ENCODE results near the gene FSTL4. TPM values are rescaled to one million over a fixed set of nuclear protein-coding genes. Genes with fewer than 3 reads are reported as not detected.

Gene FSTL4
- total RNA-seq, 2 donors from 2014 or later, result not detected

DNA sequence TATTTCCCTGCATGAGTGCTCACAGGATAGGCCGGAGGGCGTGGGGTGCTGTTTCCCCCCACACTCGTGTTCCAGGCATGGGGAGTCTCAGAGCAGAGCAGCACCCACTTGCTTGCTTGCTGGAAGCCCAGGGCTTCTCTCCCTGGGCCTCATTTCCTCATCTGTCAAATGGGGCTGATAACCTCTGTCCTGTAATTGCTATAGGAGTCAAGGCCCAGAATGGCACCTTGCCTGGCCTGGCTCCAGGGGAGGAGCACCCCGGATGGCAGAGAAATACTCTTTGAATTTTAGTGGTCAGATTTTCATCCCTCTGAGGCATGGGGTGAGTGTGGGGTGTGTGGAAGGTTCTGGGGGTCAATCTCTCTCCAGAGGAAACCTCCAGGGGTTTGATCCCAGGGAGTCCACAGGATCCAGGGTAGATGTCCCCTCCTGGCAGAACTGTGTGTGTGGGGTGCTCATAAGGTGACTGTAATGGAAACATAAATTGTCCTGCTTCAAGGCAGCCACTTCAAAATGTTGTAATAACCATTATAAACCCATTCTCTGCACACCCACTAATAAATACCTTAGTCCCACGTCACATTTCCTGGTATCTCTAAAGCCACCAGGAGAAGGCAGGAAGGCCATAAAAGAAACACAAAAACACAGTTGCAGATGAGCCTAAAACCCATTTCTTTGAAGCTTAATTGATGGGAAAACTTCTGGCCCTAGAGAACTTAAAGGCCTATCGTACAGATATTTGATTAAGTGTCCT is 272.2 kb downstream of the FSTL4 start:
- Histone ChIP-seq H3K27me3 (no peaks in the 10 kb centered on the region), H3K9me3 (no peaks in the 10 kb centered on the region), H3K27ac (no peak overlapping the region), H3K4me1 (no peaks in the 10 kb centered on the region), H3K4me3 (no peak overlapping the region), H3K36me3 (no peaks in the 10 kb centered on the region)
- DNase-seq (ENCODE audit: low spot score), result no peak
- TF ChIP-seq, protein P1, sequence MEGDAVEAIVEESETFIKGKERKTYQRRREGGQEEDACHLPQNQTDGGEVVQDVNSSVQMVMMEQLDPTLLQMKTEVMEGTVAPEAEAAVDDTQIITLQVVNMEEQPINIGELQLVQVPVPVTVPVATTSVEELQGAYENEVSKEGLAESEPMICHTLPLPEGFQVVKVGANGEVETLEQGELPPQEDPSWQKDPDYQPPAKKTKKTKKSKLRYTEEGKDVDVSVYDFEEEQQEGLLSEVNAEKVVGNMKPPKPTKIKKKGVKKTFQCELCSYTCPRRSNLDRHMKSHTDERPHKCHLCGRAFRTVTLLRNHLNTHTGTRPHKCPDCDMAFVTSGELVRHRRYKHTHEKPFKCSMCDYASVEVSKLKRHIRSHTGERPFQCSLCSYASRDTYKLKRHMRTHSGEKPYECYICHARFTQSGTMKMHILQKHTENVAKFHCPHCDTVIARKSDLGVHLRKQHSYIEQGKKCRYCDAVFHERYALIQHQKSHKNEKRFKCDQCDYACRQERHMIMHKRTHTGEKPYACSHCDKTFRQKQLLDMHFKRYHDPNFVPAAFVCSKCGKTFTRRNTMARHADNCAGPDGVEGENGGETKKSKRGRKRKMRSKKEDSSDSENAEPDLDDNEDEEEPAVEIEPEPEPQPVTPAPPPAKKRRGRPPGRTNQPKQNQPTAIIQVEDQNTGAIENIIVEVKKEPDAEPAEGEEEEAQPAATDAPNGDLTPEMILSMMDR (IDR thresholded peaks at IDR 0.05), result no peak

DNA sequence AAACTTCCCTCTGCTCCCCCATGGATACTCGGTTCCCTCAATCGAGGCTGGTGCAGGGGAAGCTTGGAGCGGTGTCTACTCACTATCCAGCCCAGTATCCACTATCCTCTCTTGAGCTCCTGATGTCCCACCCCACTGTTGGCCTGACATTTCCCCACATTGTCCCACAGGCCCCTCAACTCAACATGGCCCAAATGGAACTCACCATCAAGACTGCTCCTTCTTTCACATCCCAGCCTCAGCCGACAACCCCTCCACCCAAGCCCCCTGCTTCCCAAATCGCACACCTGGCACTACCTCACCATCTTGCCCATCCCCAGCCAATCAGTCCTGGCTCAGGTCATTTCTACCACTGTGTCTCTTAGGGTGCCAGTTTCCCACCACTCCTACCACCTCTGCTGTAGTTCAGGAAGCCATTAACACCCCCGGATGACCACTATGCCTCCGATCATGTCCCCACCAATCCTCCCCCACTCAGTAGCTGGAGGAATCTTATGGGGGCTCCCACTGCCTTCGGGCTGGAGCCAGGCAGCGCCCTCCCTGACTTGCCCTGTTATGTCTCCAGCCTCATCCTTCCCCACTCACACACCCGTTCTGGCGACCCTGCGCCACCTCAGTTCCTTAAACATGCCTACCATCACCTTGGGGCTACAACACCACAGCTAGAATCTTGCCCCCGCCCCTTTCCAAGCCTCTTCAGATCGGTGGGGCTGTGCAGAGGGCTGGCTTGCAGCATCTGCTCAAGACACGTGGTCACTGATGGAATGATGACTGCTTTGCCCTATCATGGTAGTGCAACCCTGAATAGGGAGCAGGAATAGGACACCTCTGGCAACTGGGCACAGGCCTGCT is 273.6 kb downstream of the FSTL4 start:
- no peaks in the 10 kb centered on the region for H3K27me3 ChIP-seq
- DNase-seq (ENCODE audit: low spot score), result no peak

DNA sequence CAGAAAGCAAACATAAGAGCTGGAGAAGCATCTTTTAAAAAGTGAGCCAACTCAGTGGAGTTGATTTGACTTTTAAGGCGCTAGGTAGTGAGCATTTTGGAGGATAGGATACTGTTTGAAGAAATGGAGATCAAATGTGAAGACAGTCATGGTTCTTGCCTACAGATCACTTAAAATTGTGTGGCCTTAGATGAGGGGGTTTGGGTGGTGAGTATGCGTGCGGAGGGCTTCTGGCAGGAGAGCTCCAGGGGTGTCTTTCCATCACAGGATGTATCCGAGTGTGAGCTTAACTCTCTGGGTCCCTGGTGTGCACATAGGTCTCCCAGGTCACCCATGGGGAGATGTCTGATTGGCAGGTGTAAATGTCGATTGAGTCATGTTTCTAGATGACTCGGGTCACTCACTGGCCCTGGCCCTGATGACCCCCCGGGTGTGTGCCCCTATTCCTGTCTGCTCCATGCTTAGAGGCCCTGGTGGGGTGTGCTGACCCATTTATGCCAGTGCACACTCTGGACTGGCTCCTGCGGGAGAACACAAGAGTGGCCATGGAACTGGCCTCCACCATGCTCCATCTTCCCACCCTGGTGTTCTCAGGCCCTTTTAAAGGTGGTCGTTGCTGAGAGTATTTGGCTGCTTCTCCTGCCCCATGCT is 274.4 kb downstream of the FSTL4 start:
- Histone ChIP-seq H3K36me3 (no peaks in the 10 kb centered on the region), H3K27ac (no peak overlapping the region), H3K9me3 (no peaks in the 10 kb centered on the region), H3K4me1 (no peaks in the 10 kb centered on the region), H3K4me3 (no peak overlapping the region), H3K27me3 (no peaks in the 10 kb centered on the region)
- no peak for DNase-seq (ENCODE audit: low spot score)
- TF ChIP-seq, protein P1 (IDR thresholded peaks at IDR 0.05), result no peak

More for the DNA sequence above, 273.6 kb downstream of the FSTL4 start:
- TF ChIP-seq, protein P1 (IDR thresholded peaks at IDR 0.05), result no peak
- H3K9me3 ChIP-seq, result no peaks in the 10 kb centered on the region
- no peak overlapping the region for H3K27ac ChIP-seq
- H3K4me3 ChIP-seq, result no peak overlapping the region
- no peaks in the 10 kb centered on the region for H3K4me1 ChIP-seq
- H3K36me3 ChIP-seq, result no peaks in the 10 kb centered on the region

DNA sequence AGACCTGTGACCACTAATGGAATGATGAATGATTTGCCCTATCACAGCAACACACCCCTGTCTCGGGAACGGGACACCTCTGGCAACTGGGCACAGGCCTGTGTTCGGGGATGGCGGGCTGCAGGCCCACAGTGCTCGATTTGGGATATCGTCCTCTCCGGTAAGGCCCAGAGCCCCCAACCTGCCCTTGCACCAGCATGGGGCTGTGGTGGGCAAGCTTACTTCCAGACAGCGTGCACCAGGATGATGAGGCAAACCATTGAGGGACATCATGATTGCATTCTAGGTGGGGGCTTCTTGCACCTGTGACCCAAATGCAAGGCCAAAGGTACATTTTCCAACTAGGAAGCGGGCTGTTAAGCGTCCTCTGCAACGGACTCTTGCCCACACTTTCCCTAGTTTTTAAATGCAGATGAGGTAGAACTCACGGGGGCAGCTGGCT is 275.4 kb downstream of the FSTL4 start:
- no peak overlapping the region for H3K27ac ChIP-seq
- no peak overlapping the region for H3K4me3 ChIP-seq
- H3K36me3 ChIP-seq, result no peaks in the 10 kb centered on the region
- no peak for DNase-seq (ENCODE audit: low spot score)
- TF ChIP-seq, protein P1 (IDR thresholded peaks at IDR 0.05), result no peak
- H3K27me3 ChIP-seq, result no peaks in the 10 kb centered on the region
- no peaks in the 10 kb centered on the region for H3K9me3 ChIP-seq
- no peaks in the 10 kb centered on the region for H3K4me1 ChIP-seq

DNA sequence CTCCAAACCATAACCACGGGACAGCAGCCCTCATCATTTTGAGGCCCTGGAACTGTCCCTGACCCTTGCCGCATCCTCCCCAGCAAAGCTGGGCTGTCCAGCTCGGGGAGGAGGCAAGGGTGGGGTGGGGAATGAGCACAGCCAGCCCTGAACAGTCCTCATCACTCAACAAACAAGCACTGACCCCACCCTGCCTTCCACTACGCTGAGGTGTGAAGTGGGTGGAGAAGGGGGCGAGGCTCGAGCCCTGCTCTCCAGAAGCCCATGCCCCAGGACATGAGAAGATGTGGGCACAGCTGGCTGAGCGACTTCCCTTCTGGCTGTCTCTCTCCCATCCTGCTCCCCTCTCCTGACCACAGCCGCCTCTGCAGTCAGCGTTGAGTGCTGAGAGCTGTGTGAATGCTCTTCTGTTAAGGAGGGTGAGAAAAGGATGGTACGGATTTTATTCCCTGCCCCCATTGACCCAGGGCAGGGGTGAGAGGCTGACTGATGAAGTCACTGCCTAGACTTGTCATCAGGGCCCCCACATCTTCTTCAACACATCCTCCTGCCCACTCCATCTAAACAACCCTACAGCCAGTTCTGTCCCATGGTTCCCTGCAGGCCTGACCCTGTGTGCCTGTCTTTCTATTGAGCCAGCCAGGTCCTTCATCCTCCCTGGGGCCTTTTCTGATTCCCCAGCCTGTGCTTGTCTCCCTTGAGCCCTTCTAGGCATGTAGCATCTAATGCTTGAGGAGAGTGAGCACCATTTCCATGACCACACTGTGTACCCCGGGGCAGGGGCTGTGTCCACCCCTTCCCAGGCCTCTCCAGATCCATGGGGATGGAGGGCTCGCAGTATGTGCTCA is 276.0 kb downstream of the FSTL4 start:
- no peak overlapping the region for H3K4me3 ChIP-seq
- no peaks in the 10 kb centered on the region for H3K4me1 ChIP-seq
- TF ChIP-seq, protein P1 (IDR thresholded peaks at IDR 0.05), result no peak
- H3K27me3 ChIP-seq, result no peaks in the 10 kb centered on the region
- H3K27ac ChIP-seq, result no peak overlapping the region
- no peaks in the 10 kb centered on the region for H3K9me3 ChIP-seq
- H3K36me3 ChIP-seq, result no peaks in the 10 kb centered on the region
- DNase-seq (ENCODE audit: low spot score), result no peak
